ENCODE results near the gene MNT. TPM values are rescaled to one million over a fixed set of nuclear protein-coding genes. Genes with fewer than 3 reads are reported as not detected.
A peak's percentile ranks its signal among the peaks of the same experiment; 100 is the strongest.

Gene MNT
- polyA plus RNA-seq, 2 of the 4 experiments (the other 2 are of a cell fraction) = 4.5 to 25.9 TPM

DNA sequence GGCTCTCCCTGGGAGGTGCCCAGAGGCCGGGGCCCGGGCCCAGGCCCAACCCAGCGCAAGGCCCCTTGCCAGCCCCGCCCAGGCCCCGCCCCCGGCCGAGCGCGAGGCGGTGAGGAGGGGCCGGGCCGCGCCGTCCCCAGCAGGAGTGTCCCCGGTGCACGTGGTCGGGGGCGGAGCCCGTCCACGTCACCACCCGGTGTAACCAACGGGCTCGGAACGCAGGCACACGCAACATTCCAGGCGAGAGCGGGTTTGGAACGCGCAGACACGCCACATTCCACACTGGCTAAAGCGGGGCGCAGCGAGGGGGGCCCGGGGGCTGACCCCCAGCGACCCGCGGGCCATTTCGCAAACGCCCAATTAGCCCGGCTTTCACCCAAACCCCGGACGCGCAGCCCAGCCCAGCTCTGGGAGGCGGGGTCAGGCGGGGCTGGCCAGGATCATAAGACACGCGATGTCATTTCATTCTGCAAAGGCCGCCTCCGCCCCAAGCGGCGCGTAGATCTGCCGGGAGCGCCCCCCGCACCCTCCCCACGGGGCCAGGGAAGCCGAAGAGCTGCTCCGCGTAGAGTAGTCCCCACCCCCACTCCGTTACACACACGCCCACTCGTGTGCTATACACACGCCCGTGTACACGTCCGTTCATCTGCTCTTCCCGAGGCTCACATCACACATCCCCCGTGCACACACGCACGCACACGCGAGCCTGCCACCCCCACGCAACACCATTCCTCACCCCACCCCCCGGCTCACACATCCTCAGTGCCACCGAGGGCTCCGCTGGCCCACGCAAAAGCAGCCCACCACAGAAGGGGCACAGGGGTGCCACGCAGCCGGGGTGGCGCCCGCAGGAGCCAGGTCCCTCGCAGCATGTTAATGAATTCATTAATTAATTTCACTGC, 1.0 kb downstream of the MNT start:
- Histone ChIP-seq H3K4me3 (peak overlapping the region; percentile 99), H3K9me3 (no peaks in the 10 kb centered on the region), H3K4me1 (peaks cover 60% of the 10 kb centered on the region), H3K27ac (peak overlapping the region; percentile 95 to 97), H3K4me2 (peak overlapping the region; percentile 99)
- FAIRE-seq (no peak), ATAC-seq (peak; percentile 27 to 66), DNase-seq (ENCODE audit: low read depth in 1 of 2, low spot score in 1 of 2) (peak; percentile 96 to 98)
- ChIA-PET CTCF (interaction anchor here (0.6 to 28.1 kb wide), 5 partner anchors 13 to 215 kb away, joined by 3 to 1099 read pairs (median 4); no protein-coding TSS in a partner anchor), POLR2A (interaction anchor here (0.8 to 1.4 kb wide), 4 partner anchors 12 to 17 kb away, joined by 3 to 9 read pairs (median 7); no protein-coding TSS in a partner anchor)
- under 1% methylated on average over 42 of the region's 82 CpGs for WGBS (ENCODE audit: missing lambda C conversion rate)
- TF ChIP-seq GATA3 (IDR thresholded peaks at IDR 0.05; ENCODE audit: borderline replicate concordance) (no peak), NFE2L2 (conservative IDR thresholded peaks at IDR 0.05; ENCODE audit: low read length) (no peak), MYC (IDR thresholded peaks at IDR 0.05; ENCODE audit: borderline replicate concordance, low read length) (peak; percentile 96), EHF (CRISPR knock-in tag; IDR thresholded peaks at IDR 0.05) (no peak; the same call in 1 of the 2 replicates), HEYL (CRISPR knock-in tag; IDR thresholded peaks at IDR 0.05) (no peak), RCOR1 (IDR thresholded peaks at IDR 0.05; ENCODE audit: low read depth, low read length) (no peak), RARB (CRISPR knock-in tag; IDR thresholded peaks at IDR 0.05) (peak; percentile 86; the same call in 1 of the 2 replicates), BHLHE40 (IDR thresholded peaks at IDR 0.05; ENCODE audit: low read depth, low read length) (peak; percentile 53; the same call in 1 of the 2 replicates), RFX5 (IDR thresholded peaks at IDR 0.05) (0 out of 2 replicates have a peak, but pooled peaks have one; percentile 35), SMC3 (IDR thresholded peaks at IDR 0.05) (no peak), ZFP36 (IDR thresholded peaks at IDR 0.05; ENCODE audit: borderline replicate concordance, partially characterized antibody) (no peak), TP53 (CRISPR knock-in tag; IDR thresholded peaks at IDR 0.05) (peak; percentile 88), FOXS1 (CRISPR knock-in tag; IDR thresholded peaks at IDR 0.05) (no peak), HOXB13 (CRISPR knock-in tag; IDR thresholded peaks at IDR 0.05; ENCODE audit: low read depth) (no peak), CEBPB (IDR thresholded peaks at IDR 0.05) (peak; percentile 23 to 48; a peak in 1 of 4 replicates), NR3C1 (IDR thresholded peaks at IDR 0.05) (no peak), ZC3H11A (IDR thresholded peaks at IDR 0.05) (no peak), HOXA7 (CRISPR knock-in tag; IDR thresholded peaks at IDR 0.05) (peak; percentile 84), FOSL2 (IDR thresholded peaks at IDR 0.05) (no peak), FOSL2 (CRISPR knock-in tag; IDR thresholded peaks at IDR 0.05) (peak; percentile 35; the same call in 1 of the 2 replicates), CHD4 (IDR thresholded peaks at IDR 0.05; ENCODE audit: borderline replicate concordance) (0 out of 2 replicates have a peak, but pooled peaks have one; percentile 52), JUNB (IDR thresholded peaks at IDR 0.05) (no peak), MAZ (IDR thresholded peaks at IDR 0.05; ENCODE audit: borderline replicate concordance, low read depth, low read length) (no peak), JUN (IDR thresholded peaks at IDR 0.05) (peak; percentile 65 to 77; a peak in 2 of 5 replicates), KDM1A (IDR thresholded peaks at IDR 0.05; ENCODE audit: low read depth) (peak; percentile 81; the same call in 1 of the 2 replicates), POLR2A (IDR thresholded peaks at IDR 0.05; ENCODE audit: low read length) (peak; percentile 48), EHMT2 (IDR thresholded peaks at IDR 0.05; ENCODE audit: low read depth) (no peak), POLR2AphosphoS2 (conservative IDR thresholded peaks at IDR 0.05; ENCODE audit: low read length) (peak; percentile 78; the same call in 1 of the 2 replicates), HDAC2 (IDR thresholded peaks at IDR 0.05) (peak; percentile 54; the same call in 1 of the 2 replicates)
- TF ChIP-seq, protein P1, sequence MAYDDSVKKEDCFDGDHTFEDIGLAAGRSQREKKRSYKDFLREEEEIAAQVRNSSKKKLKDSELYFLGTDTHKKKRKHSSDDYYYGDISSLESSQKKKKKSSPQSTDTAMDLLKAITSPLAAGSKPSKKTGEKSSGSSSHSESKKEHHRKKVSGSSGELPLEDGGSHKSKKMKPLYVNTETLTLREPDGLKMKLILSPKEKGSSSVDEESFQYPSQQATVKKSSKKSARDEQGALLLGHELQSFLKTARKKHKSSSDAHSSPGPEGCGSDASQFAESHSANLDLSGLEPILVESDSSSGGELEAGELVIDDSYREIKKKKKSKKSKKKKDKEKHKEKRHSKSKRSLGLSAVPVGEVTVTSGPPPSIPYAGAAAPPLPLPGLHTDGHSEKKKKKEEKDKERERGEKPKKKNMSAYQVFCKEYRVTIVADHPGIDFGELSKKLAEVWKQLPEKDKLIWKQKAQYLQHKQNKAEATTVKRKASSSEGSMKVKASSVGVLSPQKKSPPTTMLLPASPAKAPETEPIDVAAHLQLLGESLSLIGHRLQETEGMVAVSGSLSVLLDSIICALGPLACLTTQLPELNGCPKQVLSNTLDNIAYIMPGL (CRISPR knock-in tag; IDR thresholded peaks at IDR 0.05; ENCODE audit: borderline replicate concordance) = 0 out of 2 replicates have a peak, but pooled peaks have one; percentile 49
- TF ChIP-seq, protein P2, sequence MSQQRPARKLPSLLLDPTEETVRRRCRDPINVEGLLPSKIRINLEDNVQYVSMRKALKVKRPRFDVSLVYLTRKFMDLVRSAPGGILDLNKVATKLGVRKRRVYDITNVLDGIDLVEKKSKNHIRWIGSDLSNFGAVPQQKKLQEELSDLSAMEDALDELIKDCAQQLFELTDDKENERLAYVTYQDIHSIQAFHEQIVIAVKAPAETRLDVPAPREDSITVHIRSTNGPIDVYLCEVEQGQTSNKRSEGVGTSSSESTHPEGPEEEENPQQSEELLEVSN (IDR thresholded peaks at IDR 0.05; ENCODE audit: borderline replicate concordance, low read depth) = 0 out of 2 replicates have a peak, but pooled peaks have one; percentile 15
- TF ChIP-seq, protein P3, sequence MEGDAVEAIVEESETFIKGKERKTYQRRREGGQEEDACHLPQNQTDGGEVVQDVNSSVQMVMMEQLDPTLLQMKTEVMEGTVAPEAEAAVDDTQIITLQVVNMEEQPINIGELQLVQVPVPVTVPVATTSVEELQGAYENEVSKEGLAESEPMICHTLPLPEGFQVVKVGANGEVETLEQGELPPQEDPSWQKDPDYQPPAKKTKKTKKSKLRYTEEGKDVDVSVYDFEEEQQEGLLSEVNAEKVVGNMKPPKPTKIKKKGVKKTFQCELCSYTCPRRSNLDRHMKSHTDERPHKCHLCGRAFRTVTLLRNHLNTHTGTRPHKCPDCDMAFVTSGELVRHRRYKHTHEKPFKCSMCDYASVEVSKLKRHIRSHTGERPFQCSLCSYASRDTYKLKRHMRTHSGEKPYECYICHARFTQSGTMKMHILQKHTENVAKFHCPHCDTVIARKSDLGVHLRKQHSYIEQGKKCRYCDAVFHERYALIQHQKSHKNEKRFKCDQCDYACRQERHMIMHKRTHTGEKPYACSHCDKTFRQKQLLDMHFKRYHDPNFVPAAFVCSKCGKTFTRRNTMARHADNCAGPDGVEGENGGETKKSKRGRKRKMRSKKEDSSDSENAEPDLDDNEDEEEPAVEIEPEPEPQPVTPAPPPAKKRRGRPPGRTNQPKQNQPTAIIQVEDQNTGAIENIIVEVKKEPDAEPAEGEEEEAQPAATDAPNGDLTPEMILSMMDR (IDR thresholded peaks at IDR 0.05) = no peak
- TF ChIP-seq, protein P4, sequence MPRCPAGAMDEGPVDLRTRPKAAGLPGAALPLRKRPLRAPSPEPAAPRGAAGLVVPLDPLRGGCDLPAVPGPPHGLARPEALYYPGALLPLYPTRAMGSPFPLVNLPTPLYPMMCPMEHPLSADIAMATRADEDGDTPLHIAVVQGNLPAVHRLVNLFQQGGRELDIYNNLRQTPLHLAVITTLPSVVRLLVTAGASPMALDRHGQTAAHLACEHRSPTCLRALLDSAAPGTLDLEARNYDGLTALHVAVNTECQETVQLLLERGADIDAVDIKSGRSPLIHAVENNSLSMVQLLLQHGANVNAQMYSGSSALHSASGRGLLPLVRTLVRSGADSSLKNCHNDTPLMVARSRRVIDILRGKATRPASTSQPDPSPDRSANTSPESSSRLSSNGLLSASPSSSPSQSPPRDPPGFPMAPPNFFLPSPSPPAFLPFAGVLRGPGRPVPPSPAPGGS (IDR thresholded peaks at IDR 0.05) = peak; percentile 69; the same call in 2 of the 3 replicates
- TF ChIP-seq, protein P5, sequence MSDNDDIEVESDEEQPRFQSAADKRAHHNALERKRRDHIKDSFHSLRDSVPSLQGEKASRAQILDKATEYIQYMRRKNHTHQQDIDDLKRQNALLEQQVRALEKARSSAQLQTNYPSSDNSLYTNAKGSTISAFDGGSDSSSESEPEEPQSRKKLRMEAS (IDR thresholded peaks at IDR 0.05) = peak; percentile 97
- TF ChIP-seq, protein P6, sequence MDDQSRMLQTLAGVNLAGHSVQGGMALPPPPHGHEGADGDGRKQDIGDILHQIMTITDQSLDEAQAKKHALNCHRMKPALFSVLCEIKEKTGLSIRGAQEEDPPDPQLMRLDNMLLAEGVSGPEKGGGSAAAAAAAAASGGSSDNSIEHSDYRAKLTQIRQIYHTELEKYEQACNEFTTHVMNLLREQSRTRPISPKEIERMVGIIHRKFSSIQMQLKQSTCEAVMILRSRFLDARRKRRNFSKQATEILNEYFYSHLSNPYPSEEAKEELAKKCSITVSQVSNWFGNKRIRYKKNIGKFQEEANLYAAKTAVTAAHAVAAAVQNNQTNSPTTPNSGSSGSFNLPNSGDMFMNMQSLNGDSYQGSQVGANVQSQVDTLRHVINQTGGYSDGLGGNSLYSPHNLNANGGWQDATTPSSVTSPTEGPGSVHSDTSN (IDR thresholded peaks at IDR 0.05) = no peak; the same call in 1 of the 2 replicates
